ENCODE results near the gene RBBP6. TPM values are rescaled to one million over a fixed set of nuclear protein-coding genes. Genes with fewer than 3 reads are reported as not detected.
A peak's percentile ranks its signal among the peaks of the same experiment; 100 is the strongest.

Gene RBBP6
- total RNA-seq, 1 donor: 31.5 TPM

- peak overlapping the region; percentile 97 for H3K27ac ChIP-seq (ENCODE audit: low read depth, low read length)
- no peak overlapping the region for H2AFZ ChIP-seq (ENCODE audit: low read length)
- H3K79me2 ChIP-seq (ENCODE audit: insufficient read depth, low read length): peaks cover 70% of the 10 kb centered on the region
- H3K27me3 ChIP-seq (ENCODE audit: insufficient read depth, low read length): no peaks in the 10 kb centered on the region
- H3K4me2 ChIP-seq (ENCODE audit: insufficient read depth, low read length): peak overlapping the region; percentile 86
- DNase-seq (ENCODE audit: insufficient read length, low spot score, missing footprints): no peak
- peak overlapping the region; percentile 96 for H3K4me3 ChIP-seq (ENCODE audit: insufficient read depth, low read length)
- no peaks in the 10 kb centered on the region for H3K9me3 ChIP-seq (ENCODE audit: low read depth, low read length)
- H3K36me3 ChIP-seq (ENCODE audit: insufficient read depth, low read length): peaks cover 4% of the 10 kb centered on the region
- peaks cover 62% of the 10 kb centered on the region for H4K20me1 ChIP-seq (ENCODE audit: insufficient read depth, low read length)
- no peak for TF ChIP-seq CTCF (IDR thresholded peaks at IDR 0.05; ENCODE audit: extremely low read depth, low read depth, low read length)
- peaks cover 32% of the 10 kb centered on the region for H3K4me1 ChIP-seq (ENCODE audit: insufficient read depth, low read length)
These were observed 2.0 kb downstream of the RBBP6 start for GRCh38 chr16:24541233-24541933.

- peak overlapping the region; percentile 86 for H3K4me2 ChIP-seq (ENCODE audit: insufficient read depth, low read length)
- no peak overlapping the region for H2AFZ ChIP-seq (ENCODE audit: low read length)
- peaks cover 94% of the 10 kb centered on the region for H3K79me2 ChIP-seq (ENCODE audit: insufficient read depth, low read length)
- no peaks in the 10 kb centered on the region for H3K27me3 ChIP-seq (ENCODE audit: insufficient read depth, low read length)
- H4K20me1 ChIP-seq (ENCODE audit: insufficient read depth, low read length): peaks cover 68% of the 10 kb centered on the region
- no peaks in the 10 kb centered on the region for H3K9me3 ChIP-seq (ENCODE audit: low read depth, low read length)
- peaks cover 26% of the 10 kb centered on the region for H3K4me1 ChIP-seq (ENCODE audit: insufficient read depth, low read length)
- TF ChIP-seq CTCF (IDR thresholded peaks at IDR 0.05; ENCODE audit: extremely low read depth, low read depth, low read length): no peak
- peak overlapping the region; percentile 52 for H3K27ac ChIP-seq (ENCODE audit: low read depth, low read length)
- H3K36me3 ChIP-seq (ENCODE audit: insufficient read depth, low read length): peaks cover 24% of the 10 kb centered on the region
- DNase-seq (ENCODE audit: insufficient read length, low spot score, missing footprints): no peak
- no peak overlapping the region for H3K4me3 ChIP-seq (ENCODE audit: insufficient read depth, low read length)
These were observed 4.6 kb downstream of the RBBP6 start for GRCh38 chr16:24543949-24544348.

- Histone ChIP-seq H3K27me3 (ENCODE audit: insufficient read depth, low read length) (no peaks in the 10 kb centered on the region), H3K27ac (ENCODE audit: low read depth, low read length) (peak overlapping the region; percentile 52), H3K4me2 (ENCODE audit: insufficient read depth, low read length) (peak overlapping the region; percentile 86), H3K9me3 (ENCODE audit: low read depth, low read length) (no peaks in the 10 kb centered on the region), H3K4me1 (ENCODE audit: insufficient read depth, low read length) (peaks cover 25% of the 10 kb centered on the region), H3K4me3 (ENCODE audit: insufficient read depth, low read length) (no peak overlapping the region), H4K20me1 (ENCODE audit: insufficient read depth, low read length) (peaks cover 68% of the 10 kb centered on the region), H3K79me2 (ENCODE audit: insufficient read depth, low read length) (peaks cover 98% of the 10 kb centered on the region), H2AFZ (ENCODE audit: low read length) (no peak overlapping the region), H3K36me3 (ENCODE audit: insufficient read depth, low read length) (peaks cover 31% of the 10 kb centered on the region)
- no peak for TF ChIP-seq CTCF (IDR thresholded peaks at IDR 0.05; ENCODE audit: extremely low read depth, low read depth, low read length)
- no peak for DNase-seq (ENCODE audit: insufficient read length, low spot score, missing footprints)
These were observed 5.3 kb downstream of the RBBP6 start for GRCh38 chr16:24544640-24545039.

DNA sequence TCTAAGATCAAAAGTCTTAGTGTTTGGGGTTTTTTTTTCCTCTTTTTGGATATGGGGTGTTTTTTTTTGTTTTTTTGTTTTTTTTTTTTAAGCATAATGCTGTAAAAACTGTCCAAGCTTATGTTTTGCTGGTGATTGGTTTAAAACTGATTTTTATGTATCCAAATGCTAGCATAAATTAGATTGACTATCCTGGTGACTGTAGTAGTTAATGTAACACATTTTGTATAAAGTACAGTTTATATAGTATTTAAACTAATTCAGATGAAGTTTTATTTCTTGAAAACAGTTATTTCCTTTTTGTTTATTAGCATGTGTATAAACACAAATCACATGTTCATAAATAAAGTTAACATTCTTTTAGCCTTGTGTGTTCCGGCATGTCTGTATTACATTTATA is 10.9 kb downstream of the RBBP6 start:
- Histone ChIP-seq H3K4me2 (ENCODE audit: insufficient read depth, low read length) (no peak overlapping the region), H3K27ac (ENCODE audit: low read depth, low read length) (no peak overlapping the region), H3K9me3 (ENCODE audit: low read depth, low read length) (no peaks in the 10 kb centered on the region), H3K4me3 (ENCODE audit: insufficient read depth, low read length) (no peak overlapping the region), H2AFZ (ENCODE audit: low read length) (no peak overlapping the region), H3K4me1 (ENCODE audit: insufficient read depth, low read length) (no peaks in the 10 kb centered on the region), H3K27me3 (ENCODE audit: insufficient read depth, low read length) (no peaks in the 10 kb centered on the region), H4K20me1 (ENCODE audit: insufficient read depth, low read length) (peaks cover 22% of the 10 kb centered on the region), H3K36me3 (ENCODE audit: insufficient read depth, low read length) (peaks cover 43% of the 10 kb centered on the region), H3K79me2 (ENCODE audit: insufficient read depth, low read length) (peaks cover 74% of the 10 kb centered on the region)
- TF ChIP-seq CTCF (IDR thresholded peaks at IDR 0.05; ENCODE audit: extremely low read depth, low read depth, low read length): no peak
- DNase-seq (ENCODE audit: insufficient read length, low spot score, missing footprints): no peak

All from osteoblast (primary cell).